Pulmonary artery endothelial cell (primary cell): Measurements from ENCODE around the gene PKN1. TPM values are rescaled to one million over a fixed set of nuclear protein-coding genes. Genes with fewer than 3 reads are reported as not detected.

ENCODE experiments used
- DNase-seq: peaks from one replicate; pipeline ENCODE4 v3.0.0-alpha.2; 2011; ENCODE audit warnings: low read depth, low spot score
- total RNA-seq: library from RNA; depleted of rRNA; stranded (reverse); fragments of >200 nt; gene quantifications from 2 replicates; pipeline ENCODE4 v1.2.3, GENCODE V29; 2014

The PKN1 gene
- total RNA-seq, 1 donor from 2014 or later, result 291 TPM

- DNase-seq, result no peak
Observed at GRCh38 chr19:14463747-14464146, 30.6 kb downstream of the PKN1 start.

- no peak for DNase-seq
Observed at GRCh38 chr19:14467391-14467790, 34.3 kb downstream of the PKN1 start.

GRCh38 chr19:14467816-14468215, 34.7 kb downstream of the PKN1 start:
- DNase-seq, result no peak

- DNase-seq, result no peak
Observed at GRCh38 chr19:14470031-14470876, 37.1 kb downstream of the PKN1 start.

GRCh38 chr19:14471436-14472187, 38.5 kb downstream of the PKN1 start:
- DNase-seq, result no peak

- DNase-seq, result no peak
Observed at GRCh38 chr19:14472202-14472938, 39.3 kb downstream of the PKN1 start.

- DNase-seq, result no peak
Observed at GRCh38 chr19:14473073-14473977, 40.2 kb downstream of the PKN1 start.

- DNase-seq, result no peak
Observed at GRCh38 chr19:14473978-14474578, 41.0 kb downstream of the PKN1 start.

- DNase-seq, result no peak
Observed at GRCh38 chr19:14474827-14475226, 41.7 kb downstream of the PKN1 start.

GRCh38 chr19:14475251-14476073, 42.4 kb downstream of the PKN1 start, which contains the start of gene PTGER1:
Gene PTGER1 (minus strand): TSS chr19:14475354. CDS start chr19:14474320, 1,034 bp downstream.
- DNase-seq, result no peak

- DNase-seq, result no peak
Observed at GRCh38 chr19:14476327-14476672, 43.2 kb downstream of the PKN1 start.

- no peak for DNase-seq
Observed at GRCh38 chr19:14476673-14477401, 43.7 kb downstream of the PKN1 start.

- DNase-seq, result no peak
Observed at GRCh38 chr19:14477418-14478112, 44.5 kb downstream of the PKN1 start.

- DNase-seq, result no peak
Observed at GRCh38 chr19:14478113-14478545, 45.0 kb downstream of the PKN1 start.

GRCh38 chr19:14479309-14479974, 46.3 kb downstream of the PKN1 start:
- no peak for DNase-seq

- DNase-seq, result no peak
Observed at GRCh38 chr19:14479975-14480699, 47.0 kb downstream of the PKN1 start.

GRCh38 chr19:14480700-14481079, 47.6 kb downstream of the PKN1 start:
- no peak for DNase-seq
